Stromal cell of bone marrow (primary cell): ENCODE data around the gene PTRH2.
"Not testable (repeated sequence)": the region's sequence is repeated elsewhere in the genome, so short reads cannot be mapped to it uniquely, and the experiment has no call there.

Source experiments
- DNase-seq: peaks from one replicate; pipeline ENCODE4 v3.0.0-alpha.2; 2012; ENCODE audit warnings: low read depth

PTRH2 gene

GRCh38 chr17:59707149-59707970 lies at the start of gene PTRH2, which contains the start of gene VMP1:
Gene PTRH2 (minus strand): TSS chr17:59707430. CDS start chr17:59697978, 9,452 bp downstream.
Gene VMP1 (plus strand): TSS chr17:59707654. CDS start chr17:59731447, 23,793 bp downstream.
- DNase-seq, result peak; percentile 100

- DNase-seq, result peak; percentile 49
Observed at GRCh38 chr17:59756236-59756818, 49.1 kb upstream of the PTRH2 start.

GRCh38 chr17:59755069-59755468 lies 47.8 kb upstream of the PTRH2 start:
- not testable (repeated sequence) for DNase-seq

GRCh38 chr17:59754552-59754951 lies 47.3 kb upstream of the PTRH2 start:
- DNase-seq, result peak; percentile 86

- peak; percentile 76 for DNase-seq
Observed at GRCh38 chr17:59753522-59754467, 46.6 kb upstream of the PTRH2 start.

GRCh38 chr17:59752922-59753321 lies 45.7 kb upstream of the PTRH2 start:
- DNase-seq, result no peak

GRCh38 chr17:59752446-59752845 lies 45.2 kb upstream of the PTRH2 start:
- DNase-seq, result no peak

GRCh38 chr17:59751955-59752413 lies 44.8 kb upstream of the PTRH2 start:
- DNase-seq, result no peak

GRCh38 chr17:59748591-59748990 lies 41.4 kb upstream of the PTRH2 start:
- no peak for DNase-seq

GRCh38 chr17:59746849-59747445 lies 39.7 kb upstream of the PTRH2 start:
- DNase-seq, result no peak

GRCh38 chr17:59745040-59745439 lies 37.8 kb upstream of the PTRH2 start:
- DNase-seq, result no peak

GRCh38 chr17:59743842-59744241 lies 36.6 kb upstream of the PTRH2 start:
- DNase-seq, result no peak

GRCh38 chr17:59737324-59737723 lies 30.1 kb upstream of the PTRH2 start:
- DNase-seq, result no peak

GRCh38 chr17:59734226-59734625 lies 27.0 kb upstream of the PTRH2 start:
- DNase-seq, result no peak

- no peak for DNase-seq
Observed at GRCh38 chr17:59733697-59734096, 26.5 kb upstream of the PTRH2 start.

- no peak for DNase-seq
Observed at GRCh38 chr17:59730268-59730834, 23.1 kb upstream of the PTRH2 start.

- no peak for DNase-seq
Observed at GRCh38 chr17:59727817-59728533, 20.7 kb upstream of the PTRH2 start.

GRCh38 chr17:59725691-59726090 lies 18.5 kb upstream of the PTRH2 start:
- peak; percentile 25 for DNase-seq

GRCh38 chr17:59723607-59724006 lies 16.4 kb upstream of the PTRH2 start:
- no peak for DNase-seq

GRCh38 chr17:59723041-59723440 lies 15.8 kb upstream of the PTRH2 start:
- no peak for DNase-seq

GRCh38 chr17:59722623-59723022 lies 15.4 kb upstream of the PTRH2 start:
- no peak for DNase-seq
